ENCODE results near the gene PKD1. TPM values are rescaled to one million over a fixed set of nuclear protein-coding genes. Genes with fewer than 3 reads are reported as not detected.
"Not testable (repeated sequence)": the region's sequence is repeated elsewhere in the genome, so short reads cannot be mapped to it uniquely, and the experiment has no call there.

PKD1 gene
- 65.6 TPM for polyA plus RNA-seq (2013, experiment 1 of 4)
- 61.0 TPM for polyA plus RNA-seq (2013, experiment 2 of 4)
- 46.6 TPM for polyA plus RNA-seq (2013, experiment 3 of 4)
- 64.9 TPM for polyA plus RNA-seq (2013, experiment 4 of 4)

- peak within 1 kb of the TSS; percentile 38 for H3K4me3 ChIP-seq (ENCODE audit: insufficient read depth, low read depth, low read length)
- 0% methylated on average over 52 to 55 of the region's 81 CpGs for WGBS, 2 experiments
- not testable (repeated sequence) for H3K36me3 ChIP-seq (ENCODE audit: control insufficient read depth, insufficient read depth, low read length); H3K4me1 ChIP-seq (ENCODE audit: control insufficient read depth, insufficient read depth, low read length); H3K27me3 ChIP-seq (ENCODE audit: control insufficient read depth, insufficient read depth, low read length, poor library complexity, severe bottlenecking); H3K27ac ChIP-seq (ENCODE audit: insufficient read depth, low read depth, low read length, poor library complexity, severe bottlenecking); H3K9me3 ChIP-seq (ENCODE audit: control insufficient read depth, low read length)
Observed at GRCh38 chr16:2135770-2136490, at the start of gene PKD1. Gene PKD1, minus strand, starts transcription at chr16:2135898. Its CDS starts 209 bp downstream, at chr16:2135689.

GRCh38 chr16:2184962-2185361 is 49.3 kb upstream of the PKD1 start:
- H3K9me3 ChIP-seq (ENCODE audit: control insufficient read depth, low read length) = no peaks in the 10 kb centered on the region
- no peaks in the 10 kb centered on the region for H3K36me3 ChIP-seq (ENCODE audit: control insufficient read depth, insufficient read depth, low read length)
- no peaks in the 10 kb centered on the region for H3K27me3 ChIP-seq (ENCODE audit: control insufficient read depth, insufficient read depth, low read length, poor library complexity, severe bottlenecking)
- H3K27ac ChIP-seq (ENCODE audit: insufficient read depth, low read depth, low read length, poor library complexity, severe bottlenecking) = no peak overlapping the region
- H3K4me1 ChIP-seq (ENCODE audit: control insufficient read depth, insufficient read depth, low read length) = peaks cover 5% of the 10 kb centered on the region
- 91 to 94% methylated on average over 20 of the region's 20 CpGs for WGBS, 2 experiments
- no peak overlapping the region for H3K4me3 ChIP-seq (ENCODE audit: insufficient read depth, low read depth, low read length)

DNA sequence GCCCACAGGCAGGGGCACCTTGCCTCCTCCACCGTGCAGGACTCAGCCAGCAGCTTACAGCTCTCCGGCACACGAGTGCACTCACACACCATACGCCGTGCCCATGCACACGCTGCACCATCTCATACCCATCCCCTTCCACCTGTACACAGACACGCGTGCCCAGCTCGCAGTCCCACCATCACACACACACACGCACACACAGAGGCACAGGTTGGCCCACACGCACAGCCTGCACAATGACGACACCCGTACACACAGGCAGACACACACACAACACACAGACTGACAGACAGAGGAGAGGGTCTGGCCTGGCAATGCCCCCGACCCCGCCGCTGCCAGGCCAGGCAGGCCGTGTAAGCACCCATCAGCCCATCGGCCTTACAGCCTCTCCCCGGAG is 48.6 kb upstream of the PKD1 start:
- Histone ChIP-seq H3K9me3 (ENCODE audit: control insufficient read depth, low read length) (no peaks in the 10 kb centered on the region), H3K36me3 (ENCODE audit: control insufficient read depth, insufficient read depth, low read length) (no peaks in the 10 kb centered on the region), H3K4me1 (ENCODE audit: control insufficient read depth, insufficient read depth, low read length) (peaks cover 5% of the 10 kb centered on the region), H3K27me3 (ENCODE audit: control insufficient read depth, insufficient read depth, low read length, poor library complexity, severe bottlenecking) (no peaks in the 10 kb centered on the region), H3K4me3 (ENCODE audit: insufficient read depth, low read depth, low read length) (no peak overlapping the region), H3K27ac (ENCODE audit: insufficient read depth, low read depth, low read length, poor library complexity, severe bottlenecking) (no peak overlapping the region)
- 93 to 94% methylated on average over 19 of the region's 19 CpGs for WGBS, 2 experiments

- H3K4me3 ChIP-seq (ENCODE audit: insufficient read depth, low read depth, low read length) = no peak overlapping the region
- WGBS, 2 experiments = 96% methylated on average over 30 of the region's 30 CpGs
- H3K36me3 ChIP-seq (ENCODE audit: control insufficient read depth, insufficient read depth, low read length) = no peaks in the 10 kb centered on the region
- H3K27me3 ChIP-seq (ENCODE audit: control insufficient read depth, insufficient read depth, low read length, poor library complexity, severe bottlenecking) = no peaks in the 10 kb centered on the region
- H3K27ac ChIP-seq (ENCODE audit: insufficient read depth, low read depth, low read length, poor library complexity, severe bottlenecking) = no peak overlapping the region
- no peaks in the 10 kb centered on the region for H3K9me3 ChIP-seq (ENCODE audit: control insufficient read depth, low read length)
- peaks cover 5% of the 10 kb centered on the region for H3K4me1 ChIP-seq (ENCODE audit: control insufficient read depth, insufficient read depth, low read length)
Observed at GRCh38 chr16:2183671-2184070, 48.0 kb upstream of the PKD1 start.

GRCh38 chr16:2181952-2182351 is 46.3 kb upstream of the PKD1 start:
- H3K4me1 ChIP-seq (ENCODE audit: control insufficient read depth, insufficient read depth, low read length) = peaks cover 5% of the 10 kb centered on the region
- H3K4me3 ChIP-seq (ENCODE audit: insufficient read depth, low read depth, low read length) = no peak overlapping the region
- H3K36me3 ChIP-seq (ENCODE audit: control insufficient read depth, insufficient read depth, low read length) = no peaks in the 10 kb centered on the region
- no peak overlapping the region for H3K27ac ChIP-seq (ENCODE audit: insufficient read depth, low read depth, low read length, poor library complexity, severe bottlenecking)
- no peaks in the 10 kb centered on the region for H3K9me3 ChIP-seq (ENCODE audit: control insufficient read depth, low read length)
- no peaks in the 10 kb centered on the region for H3K27me3 ChIP-seq (ENCODE audit: control insufficient read depth, insufficient read depth, low read length, poor library complexity, severe bottlenecking)
- 95 to 96% methylated on average over 20 of the region's 20 CpGs for WGBS, 2 experiments

DNA sequence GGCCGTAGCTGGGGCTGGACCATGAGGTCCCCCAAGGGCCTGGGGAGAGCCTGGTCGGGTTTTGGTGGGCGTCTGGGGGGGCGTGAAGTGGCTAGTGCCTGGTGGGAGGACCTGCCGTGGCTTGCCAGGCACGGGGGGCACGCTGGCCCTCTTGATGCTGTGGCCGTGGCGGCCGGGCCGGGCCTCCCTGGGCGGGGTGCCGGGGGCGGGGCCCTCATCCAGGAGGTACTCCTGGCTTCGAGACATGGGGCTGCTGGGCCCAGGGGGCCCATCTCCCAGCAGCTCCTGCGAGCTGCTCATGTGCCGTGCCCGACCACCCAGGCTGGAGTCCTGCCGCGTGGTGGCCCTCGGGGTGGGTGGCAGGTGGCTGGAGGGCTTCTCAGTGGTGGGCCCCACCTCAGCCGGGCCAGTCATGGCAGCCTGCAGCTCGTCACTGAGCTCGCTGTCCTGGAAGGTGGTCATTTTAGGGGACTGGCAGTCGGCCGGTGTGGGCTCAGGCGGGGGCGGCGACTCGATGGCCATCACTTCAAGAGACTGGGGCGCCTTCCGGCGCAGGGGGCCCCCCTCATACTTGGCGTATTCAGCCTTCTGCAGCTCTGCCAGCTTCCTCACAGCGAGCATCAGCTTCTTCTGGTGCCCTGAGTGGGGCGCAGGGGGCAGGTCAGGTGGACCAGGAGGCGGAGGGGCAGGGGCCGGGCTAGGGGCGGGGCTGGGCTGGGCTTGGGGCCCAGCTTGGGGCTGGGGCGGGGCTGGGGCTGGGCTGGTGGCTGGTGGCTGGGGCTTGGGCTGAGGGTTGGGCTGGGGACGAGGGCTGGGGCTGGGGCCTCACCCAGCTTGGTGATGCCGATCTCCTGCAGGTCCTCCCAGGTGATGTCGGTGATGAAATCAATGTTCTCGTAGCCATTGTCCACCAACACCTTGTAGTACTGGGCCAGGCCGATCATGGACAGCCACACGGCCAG is 45.5 kb upstream of the PKD1 start:
- Histone ChIP-seq H3K4me3 (ENCODE audit: insufficient read depth, low read depth, low read length) (no peak overlapping the region), H3K27ac (ENCODE audit: insufficient read depth, low read depth, low read length, poor library complexity, severe bottlenecking) (no peak overlapping the region), H3K4me1 (ENCODE audit: control insufficient read depth, insufficient read depth, low read length) (peaks cover 5% of the 10 kb centered on the region), H3K36me3 (ENCODE audit: control insufficient read depth, insufficient read depth, low read length) (no peaks in the 10 kb centered on the region), H3K9me3 (ENCODE audit: control insufficient read depth, low read length) (no peaks in the 10 kb centered on the region), H3K27me3 (ENCODE audit: control insufficient read depth, insufficient read depth, low read length, poor library complexity, severe bottlenecking) (no peaks in the 10 kb centered on the region)
- 90% methylated on average over 46 of the region's 46 CpGs for WGBS, 2 experiments

- Histone ChIP-seq H3K9me3 (ENCODE audit: control insufficient read depth, low read length) (no peaks in the 10 kb centered on the region), H3K4me1 (ENCODE audit: control insufficient read depth, insufficient read depth, low read length) (peaks cover 5% of the 10 kb centered on the region), H3K36me3 (ENCODE audit: control insufficient read depth, insufficient read depth, low read length) (peaks cover 6% of the 10 kb centered on the region), H3K4me3 (ENCODE audit: insufficient read depth, low read depth, low read length) (no peak overlapping the region), H3K27me3 (ENCODE audit: control insufficient read depth, insufficient read depth, low read length, poor library complexity, severe bottlenecking) (no peaks in the 10 kb centered on the region), H3K27ac (ENCODE audit: insufficient read depth, low read depth, low read length, poor library complexity, severe bottlenecking) (no peak overlapping the region)
- WGBS, 2 experiments = 95 to 96% methylated on average over 43 of the region's 43 CpGs
Observed at GRCh38 chr16:2180461-2180860, 44.8 kb upstream of the PKD1 start.

DNA sequence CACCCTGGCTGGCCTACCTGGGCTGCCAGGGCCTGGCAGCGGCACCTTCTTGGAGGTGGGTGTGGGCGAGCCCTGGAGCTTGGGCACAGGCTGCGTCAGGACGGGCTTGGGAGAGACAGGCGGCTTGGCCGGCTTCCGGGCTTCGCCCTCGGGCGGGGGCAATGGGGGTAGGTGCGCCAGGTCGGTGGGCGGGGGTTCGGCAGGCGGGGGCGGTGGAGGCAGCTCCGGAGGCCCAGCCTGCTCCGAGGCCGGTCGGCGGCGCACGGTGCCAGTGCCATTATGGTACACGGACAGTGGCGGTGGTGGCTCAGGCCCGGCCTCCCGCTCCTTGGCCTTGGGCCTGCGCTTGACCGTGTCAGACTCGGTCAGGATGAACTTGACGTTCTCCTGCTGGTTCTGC is 43.9 kb upstream of the PKD1 start:
- Histone ChIP-seq H3K4me3 (ENCODE audit: insufficient read depth, low read depth, low read length) (no peak overlapping the region), H3K9me3 (ENCODE audit: control insufficient read depth, low read length) (no peaks in the 10 kb centered on the region), H3K27ac (ENCODE audit: insufficient read depth, low read depth, low read length, poor library complexity, severe bottlenecking) (no peak overlapping the region), H3K4me1 (ENCODE audit: control insufficient read depth, insufficient read depth, low read length) (peaks cover 5% of the 10 kb centered on the region), H3K27me3 (ENCODE audit: control insufficient read depth, insufficient read depth, low read length, poor library complexity, severe bottlenecking) (no peaks in the 10 kb centered on the region), H3K36me3 (ENCODE audit: control insufficient read depth, insufficient read depth, low read length) (peaks cover 13% of the 10 kb centered on the region)
- WGBS, 2 experiments = 96% methylated on average over 31 of the region's 31 CpGs

- 92 to 94% methylated on average over 50 of the region's 50 CpGs for WGBS, 2 experiments
- Histone ChIP-seq H3K4me3 (ENCODE audit: insufficient read depth, low read depth, low read length) (no peak overlapping the region), H3K4me1 (ENCODE audit: control insufficient read depth, insufficient read depth, low read length) (peaks cover 5% of the 10 kb centered on the region), H3K27me3 (ENCODE audit: control insufficient read depth, insufficient read depth, low read length, poor library complexity, severe bottlenecking) (no peaks in the 10 kb centered on the region), H3K9me3 (ENCODE audit: control insufficient read depth, low read length) (no peaks in the 10 kb centered on the region), H3K27ac (ENCODE audit: insufficient read depth, low read depth, low read length, poor library complexity, severe bottlenecking) (no peak overlapping the region), H3K36me3 (ENCODE audit: control insufficient read depth, insufficient read depth, low read length) (peaks cover 15% of the 10 kb centered on the region)
Observed at GRCh38 chr16:2179107-2179501, 43.4 kb upstream of the PKD1 start.

Measured in ectodermal cell (in vitro differentiated cells).